Endothelial cell of umbilical vein (primary cell): ENCODE measurements around the gene ZBTB20. TPM values are rescaled to one million over a fixed set of nuclear protein-coding genes. Genes with fewer than 3 reads are reported as not detected.

ENCODE experiments used
- BruUV-seq: library from RNA; stranded (reverse); fragments of 400-500 nt; replicated peaks from 2 replicates; lab custom pipeline; 2021; lab: Mats Ljungman, UMichigan
- CTCF ChIA-PET: fragments of 300-600, 350-600 bp; sonication (Branson Sonifier 250); formaldehyde crosslinking; loops from one replicate; lab custom pipeline; 2021; ENCODE audit warnings: antibody characterized with exemption, inconsistent platforms; lab: Charles Lee
- POLR2A ChIA-PET: fragments of 300-600, 350-600 bp; sonication (Branson Sonifier 250); formaldehyde crosslinking; loops from one replicate; lab custom pipeline; 2021; ENCODE audit warnings: antibody characterized with exemption, inconsistent platforms; lab: Charles Lee
- DNase-seq: peaks from one replicate; pipeline ENCODE4 v3.0.0-alpha.2; 2011; ENCODE audit warnings: low read depth, low spot score
- FAIRE-seq: peaks from 2 replicates; lab custom pipeline; 2011; peaks lifted over from hg19 to GRCh38; lab: Jason Lieb, UNC
- H2AFZ ChIP-seq: 2 replicates; pipeline ENCODE4 v1.6.0; 2012; ENCODE audit warnings: low read depth, low read length, control low read depth, inconsistent platforms
- H3K27ac ChIP-seq: 2 replicates; pipeline ENCODE4 v1.5.1; 2011; ENCODE audit warnings: low read depth, mild to moderate bottlenecking, control low read depth, low read length, moderate library complexity; ENCODE audit not compliant: insufficient read depth
- H3K27me3 ChIP-seq, 2 experiments: 2 replicates each; pipeline versions ENCODE4 v1.6.0 to v1.6.1; 2011; ENCODE audit warnings: low read length in 2 of 2, mixed read lengths in 1 of 2; ENCODE audit not compliant: control insufficient read depth in 2 of 2, insufficient read depth in 2 of 2
- H3K36me3 ChIP-seq, 2 experiments: 2 replicates in 1 of 2; 3 replicates in 1 of 2; pipeline ENCODE4 v1.5.1; 2011; ENCODE audit warnings: low read length in 2 of 2, mild to moderate bottlenecking in 1 of 2, moderate library complexity in 1 of 2; ENCODE audit not compliant: control insufficient read depth in 2 of 2, insufficient read depth in 2 of 2; ENCODE audit errors: extremely low read depth in 1 of 2
- H3K4me1 ChIP-seq: 3 replicates; pipeline ENCODE4 v1.5.1; 2011; ENCODE audit warnings: mild to moderate bottlenecking, low read length; ENCODE audit not compliant: control insufficient read depth, insufficient read depth; ENCODE audit errors: extremely low read depth
- H3K4me2 ChIP-seq: 2 replicates; pipeline ENCODE4 v1.6.1; 2011; ENCODE audit warnings: low read length, control low read depth, mixed read lengths; ENCODE audit not compliant: insufficient read depth
- H3K4me3 ChIP-seq, 3 experiments: fragments of 200-600 bp in 1 of 3; sonication (generic), shearing (Covaris generic) in 1 of 3; replicated peaks in 1 of 3; 2 replicates each; pipeline ENCODE4 v1.5.1; 2011 to 2016; ENCODE audit warnings: control low read depth in 3 of 3, low read length in 3 of 3, mild to moderate bottlenecking in 2 of 3, inconsistent platforms in 1 of 3, low read depth in 1 of 3, moderate library complexity in 1 of 3; ENCODE audit not compliant: insufficient read depth in 1 of 3
- H3K79me2 ChIP-seq: 2 replicates; pipeline ENCODE4 v1.6.0; 2012; ENCODE audit warnings: low read length, inconsistent platforms; ENCODE audit not compliant: control insufficient read depth, insufficient read depth
- H3K9ac ChIP-seq: replicated peaks from 2 replicates; pipeline ENCODE3; 2011; ENCODE audit warnings: low read length, control low read depth; ENCODE audit not compliant: insufficient read depth; ENCODE audit errors: extremely low read depth
- H3K9me1 ChIP-seq: replicated peaks from 3 replicates; pipeline ENCODE4 v1.6.0; 2011; ENCODE audit warnings: mild to moderate bottlenecking, low read length; ENCODE audit not compliant: control insufficient read depth, insufficient read depth; ENCODE audit errors: extremely low read depth
- H3K9me3 ChIP-seq: replicated peaks from 2 replicates; pipeline ENCODE4 v1.5.1; 2012; ENCODE audit warnings: low read length, inconsistent platforms; ENCODE audit not compliant: control insufficient read depth, insufficient read depth
- H4K20me1 ChIP-seq: replicated peaks from 2 replicates; pipeline ENCODE3; 2011; ENCODE audit warnings: mild to moderate bottlenecking, low read length; ENCODE audit not compliant: control insufficient read depth, insufficient read depth; ENCODE audit errors: extremely low read depth
- CTCF ChIP-seq, 2 donors: IDR thresholded peaks; 1 replicate in 1 of 2; 2 replicates in 1 of 2; pipeline ENCODE4 v1.5.1; 2011; ENCODE audit warnings: low read length in 2 of 2, mild to moderate bottlenecking in 2 of 2, moderate library complexity in 2 of 2, control low read depth in 1 of 2, inconsistent platforms in 1 of 2, low read depth in 1 of 2; ENCODE audit not compliant: insufficient read depth in 1 of 2; ENCODE audit errors: extremely low read depth in 1 of 2
- EZH2 ChIP-seq: IDR thresholded peaks from 2 replicates; pipeline ENCODE4 v1.6.1; 2012; ENCODE audit warnings: borderline replicate concordance, low read depth, mild to moderate bottlenecking, moderate library complexity, low read length, inconsistent platforms; ENCODE audit not compliant: severe bottlenecking
- FOS ChIP-seq: IDR thresholded peaks from 2 replicates; pipeline ENCODE4 v1.6.1; 2011; ENCODE audit warnings: mild to moderate bottlenecking, low read length, moderate library complexity, borderline replicate concordance; ENCODE audit not compliant: insufficient read depth
- GATA2 ChIP-seq: IDR thresholded peaks from 2 replicates; pipeline ENCODE4 v1.7.0; 2011; ENCODE audit warnings: low read depth, mild to moderate bottlenecking, moderate library complexity, mixed read lengths, low read length; ENCODE audit not compliant: insufficient read length, insufficient read depth
- JUN ChIP-seq: IDR thresholded peaks from 2 replicates; pipeline ENCODE4 v1.6.1; 2011; ENCODE audit warnings: borderline replicate concordance, low read depth; ENCODE audit not compliant: insufficient read length, insufficient read depth
- MAX ChIP-seq: IDR thresholded peaks from 2 replicates; pipeline ENCODE4 v1.6.1; 2011; ENCODE audit not compliant: insufficient read depth, insufficient read length
- MYC ChIP-seq: IDR thresholded peaks from one replicate; pipeline ENCODE4 v1.6.1; 2011; ENCODE audit warnings: mild to moderate bottlenecking, low read depth, low read length
- POLR2A ChIP-seq: IDR thresholded peaks from 2 replicates; pipeline ENCODE4 v1.6.1; 2012; ENCODE audit warnings: low read depth, mild to moderate bottlenecking, control low read depth, low read length
- POLR2AphosphoS5 ChIP-seq: IDR thresholded peaks from 2 replicates; pipeline ENCODE4 v1.6.1; 2012; ENCODE audit warnings: low read depth, mild to moderate bottlenecking, control low read depth, low read length, moderate library complexity; ENCODE audit not compliant: insufficient read depth
- dilution Hi-C: fragments of 300-500 bp; cut with MboI; formaldehyde crosslinking; loops from one replicate; pipeline ENCODE4 v1.15.0; 2019; ENCODE audit warnings: low sequenced_read_pairs; ENCODE audit not compliant: extremely low pct_ligation_motif_present
- intact Hi-C: fragments of 100-400 bp; cut with micrococcal nuclease; formaldehyde crosslinking; loops from one replicate; pipeline ENCODE4 v1.10.0; 2022
- polyA plus RNA-seq, 4 experiments: library from polyadenylated mRNA; depleted of rRNA in 3 of 4; stranded (reverse) in 3 of 4; unstranded in 1 of 4; fragments of >200 nt; gene quantifications; 2 replicates each; pipeline versions ENCODE4 v1.2.1 to v1.2.3, GENCODE V29; 2011 to 2012; ENCODE audit warnings: missing spikeins in 1 of 4
- total RNA-seq: library from RNA; stranded (reverse); gene quantifications from 2 replicates; pipeline ENCODE4 v1.2.3, GENCODE V29; 2021

Gene ZBTB20
- total and polyA plus RNA-seq, 2 donors (not counting 3 experiments of a cell fraction or from before 2014, with no cell fraction given): 2.1 to 20.5 TPM

GRCh38 chr3:114933407-114933806, 213.7 kb downstream of the ZBTB20 start:
- TF ChIP-seq MYC (no peak), GATA2 (no peak), FOS (no peak), JUN (no peak), CTCF (IDR thresholded peaks at IDR 0.05; ENCODE audit: extremely low read depth in 1 of 2, insufficient read depth in 1 of 2, low read depth in 1 of 2, low read length in 2 of 2) (no peak), EZH2 (no peak), POLR2AphosphoS5 (no peak), POLR2A (no peak), MAX (no peak)
- intact Hi-C loops: no loop called here
- Histone ChIP-seq H3K4me2 (no peak overlapping the region), H3K36me3 (no peaks in the 10 kb centered on the region), H4K20me1 (no peaks in the 10 kb centered on the region), H3K27me3 (no peaks in the 10 kb centered on the region), H2AFZ (no peak overlapping the region), H3K4me3 (no peak overlapping the region), H3K27ac (no peak overlapping the region), H3K79me2 (no peaks in the 10 kb centered on the region), H3K9me1 (no peaks in the 10 kb centered on the region), H3K9ac (no peak overlapping the region), H3K9me3 (no peaks in the 10 kb centered on the region), H3K4me1 (no peaks in the 10 kb centered on the region)
- ChIA-PET CTCF (no interaction called here), POLR2A (no interaction called here)
- no peak for DNase-seq
- no TSS peak for BruUV-seq
- no peak for FAIRE-seq
- dilution Hi-C loops: no loop called here
